Left forelimb (tissue), 1 donor: Measurements from ENCODE around the gene SPTSSB.

Experiments
- DNase-seq: peaks from one replicate; pipeline ENCODE4 v3.0.0-alpha.2; 2018; ENCODE audit warnings: low spot score

Gene SPTSSB

DNA sequence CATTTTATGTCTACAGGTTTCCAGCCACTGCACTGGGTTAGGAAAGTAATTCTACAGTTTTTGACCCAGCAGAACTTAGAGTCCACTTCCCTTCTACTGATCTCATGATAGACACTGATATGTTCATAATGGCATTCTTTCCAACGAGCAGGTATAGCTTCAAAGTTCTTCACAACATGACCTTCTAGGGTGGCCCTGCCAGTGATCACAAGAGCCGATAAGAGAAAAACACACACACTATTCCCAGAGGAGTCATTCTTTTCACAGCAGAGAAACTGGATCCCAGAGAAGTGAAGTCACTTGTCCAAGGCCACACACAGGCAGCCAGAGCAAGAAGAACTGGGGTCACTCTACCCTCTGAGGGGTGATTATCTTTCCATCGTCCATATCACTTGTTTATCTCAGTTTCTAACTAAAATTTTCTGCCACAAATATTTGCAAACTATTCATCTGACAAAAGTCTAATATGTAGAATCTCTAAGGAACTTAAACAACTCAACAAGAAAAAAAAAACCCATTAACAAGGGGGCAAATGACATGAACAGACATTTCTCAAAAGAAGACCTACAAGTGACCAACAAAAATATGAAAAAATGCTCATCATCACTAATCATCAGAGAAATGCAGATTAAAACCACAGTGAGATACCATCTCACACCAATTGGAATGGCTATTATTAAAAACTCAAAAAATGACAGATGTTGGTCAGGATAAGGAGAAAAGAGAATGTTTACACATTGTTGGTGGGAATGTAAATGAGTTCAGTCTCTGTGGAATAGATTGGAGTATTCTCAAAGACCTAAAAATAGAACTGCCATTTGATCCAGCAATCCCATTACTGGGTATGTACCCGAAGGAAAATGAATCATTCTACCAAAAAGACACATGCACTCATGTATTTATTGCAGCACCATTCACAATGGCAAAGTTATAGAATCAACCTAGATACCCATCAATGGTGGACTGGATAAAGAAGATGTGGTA is 31.5 kb downstream of the SPTSSB start:
- DNase-seq = no peak

DNA sequence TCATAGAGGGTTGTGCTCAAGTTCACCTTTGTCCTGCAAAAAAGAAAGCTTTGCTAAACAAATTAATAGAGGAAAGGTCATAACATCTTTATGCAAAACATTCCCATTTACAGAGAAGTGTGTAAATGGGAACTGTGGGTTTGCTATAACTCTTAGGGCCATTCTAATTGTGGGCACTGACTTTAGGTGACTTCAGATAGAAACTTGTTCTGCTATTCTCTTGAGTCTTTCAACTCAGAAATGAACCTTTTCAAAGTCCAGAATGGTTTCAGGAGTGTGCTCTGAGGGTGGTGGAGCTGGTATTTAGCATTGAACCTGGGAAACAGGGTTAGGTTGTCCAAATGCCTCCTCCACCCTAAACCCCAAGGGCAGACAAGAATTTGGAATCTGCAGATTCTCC is 34.0 kb downstream of the SPTSSB start:
- DNase-seq = no peak

DNA sequence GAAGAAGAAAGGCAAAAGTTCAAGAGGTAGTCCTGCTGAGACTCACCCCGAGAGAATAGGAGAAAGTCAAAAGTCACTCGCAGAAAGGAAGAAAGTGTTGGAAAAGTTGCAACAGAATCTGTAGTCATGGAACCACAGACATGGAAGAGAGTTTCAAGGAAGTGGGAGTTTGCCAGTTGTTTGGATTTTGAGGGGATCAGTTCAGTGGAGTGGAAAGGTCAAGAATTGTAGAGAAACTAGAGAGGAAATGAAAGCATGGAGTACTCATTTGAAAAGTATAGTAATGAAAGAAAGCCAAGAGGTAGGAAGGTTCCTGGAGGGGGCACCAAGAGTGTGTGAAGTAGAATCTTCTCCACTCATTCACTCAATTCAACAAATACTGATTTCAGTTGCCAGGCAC is 34.7 kb downstream of the SPTSSB start:
- DNase-seq = no peak

DNA sequence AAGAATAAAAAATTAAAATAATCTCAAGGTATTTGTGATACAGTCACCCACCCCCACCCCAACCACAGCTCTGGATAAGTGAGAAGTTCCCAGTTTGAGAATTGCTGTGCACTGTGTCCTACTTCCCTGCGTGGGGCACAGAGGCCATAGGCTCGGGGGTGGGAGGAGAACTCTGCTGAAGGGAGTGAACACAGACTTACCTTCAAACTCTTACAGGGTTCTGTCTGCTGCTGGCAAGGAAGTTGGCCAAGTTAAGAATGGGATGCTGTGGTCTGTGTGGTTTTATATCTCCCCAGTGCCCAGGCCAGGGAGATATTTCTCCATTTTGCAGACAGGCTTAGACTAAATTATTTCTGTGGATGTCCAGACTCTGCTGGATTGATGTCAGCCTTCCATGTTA is 37.6 kb downstream of the SPTSSB start:
- no peak for DNase-seq

DNA sequence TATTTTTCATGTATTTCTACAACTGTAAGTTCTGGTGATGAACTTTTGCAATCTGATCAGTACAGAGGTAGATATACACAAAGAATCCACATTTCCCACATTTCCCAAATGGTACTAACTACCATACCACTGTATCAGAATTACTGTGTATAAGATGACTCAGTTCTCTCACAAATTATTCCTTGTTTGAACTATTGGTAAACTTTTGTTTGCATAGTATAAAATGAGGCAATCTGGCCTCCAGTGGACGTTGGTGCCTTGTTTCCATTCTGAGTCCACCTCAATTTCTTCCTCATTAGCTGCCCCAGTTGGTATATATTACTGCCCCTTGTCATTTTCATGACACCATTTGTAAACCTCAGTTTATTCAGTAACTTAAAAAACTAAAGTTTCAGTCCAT is 38.5 kb downstream of the SPTSSB start:
- DNase-seq = no peak

DNA sequence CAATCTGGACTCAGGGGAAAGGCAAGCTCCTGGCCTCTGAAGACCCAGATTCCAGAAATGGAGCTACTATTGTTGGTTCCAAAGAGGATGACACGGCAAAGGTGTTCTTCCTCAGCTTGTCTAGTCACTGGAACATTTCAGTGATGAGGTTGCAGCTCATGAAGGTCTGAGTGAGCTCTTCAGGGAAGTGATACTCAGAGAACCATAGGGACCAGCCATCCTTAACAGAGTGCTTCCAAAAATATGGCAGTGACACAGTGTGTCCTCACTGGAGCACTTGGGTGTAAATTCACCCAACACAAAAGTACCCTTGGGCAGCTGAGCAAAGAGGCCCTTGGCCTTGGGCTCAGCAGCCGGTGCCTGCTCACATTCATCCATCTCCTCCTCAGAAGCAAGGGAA is 46.3 kb downstream of the SPTSSB start:
- no peak for DNase-seq

DNA sequence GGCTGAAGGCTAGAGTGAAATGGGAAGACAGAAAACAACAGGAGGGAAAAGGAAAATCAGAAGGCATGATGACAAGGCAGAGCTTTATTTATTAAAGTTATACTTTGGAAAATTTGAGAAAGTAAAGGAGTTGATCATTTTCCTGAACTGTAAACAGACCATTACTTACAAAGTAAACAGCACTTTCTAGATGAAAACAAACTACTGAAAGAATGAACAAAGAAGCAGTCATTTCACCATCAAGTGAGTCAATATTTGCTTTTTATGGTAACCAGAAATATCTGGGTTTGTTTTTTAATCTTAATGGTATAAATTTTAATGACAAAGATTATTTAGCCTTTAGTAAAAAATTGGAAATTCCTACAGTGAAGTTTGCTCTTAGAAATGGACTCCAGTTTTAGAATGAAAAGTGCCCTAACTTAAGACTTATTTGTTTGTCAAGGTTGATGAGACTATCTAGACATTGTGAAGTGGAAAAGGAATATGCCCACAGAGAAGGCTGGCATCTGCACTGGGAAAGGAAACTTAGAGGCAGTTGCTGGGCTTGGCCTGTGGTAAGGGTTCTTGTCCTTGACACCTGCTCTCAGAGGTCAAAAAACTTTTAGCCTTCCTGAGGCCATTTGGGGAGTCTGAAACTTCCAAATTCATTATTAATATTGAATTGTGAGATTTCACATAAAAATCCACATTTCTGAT is 47.2 kb downstream of the SPTSSB start:
- no peak for DNase-seq

DNA sequence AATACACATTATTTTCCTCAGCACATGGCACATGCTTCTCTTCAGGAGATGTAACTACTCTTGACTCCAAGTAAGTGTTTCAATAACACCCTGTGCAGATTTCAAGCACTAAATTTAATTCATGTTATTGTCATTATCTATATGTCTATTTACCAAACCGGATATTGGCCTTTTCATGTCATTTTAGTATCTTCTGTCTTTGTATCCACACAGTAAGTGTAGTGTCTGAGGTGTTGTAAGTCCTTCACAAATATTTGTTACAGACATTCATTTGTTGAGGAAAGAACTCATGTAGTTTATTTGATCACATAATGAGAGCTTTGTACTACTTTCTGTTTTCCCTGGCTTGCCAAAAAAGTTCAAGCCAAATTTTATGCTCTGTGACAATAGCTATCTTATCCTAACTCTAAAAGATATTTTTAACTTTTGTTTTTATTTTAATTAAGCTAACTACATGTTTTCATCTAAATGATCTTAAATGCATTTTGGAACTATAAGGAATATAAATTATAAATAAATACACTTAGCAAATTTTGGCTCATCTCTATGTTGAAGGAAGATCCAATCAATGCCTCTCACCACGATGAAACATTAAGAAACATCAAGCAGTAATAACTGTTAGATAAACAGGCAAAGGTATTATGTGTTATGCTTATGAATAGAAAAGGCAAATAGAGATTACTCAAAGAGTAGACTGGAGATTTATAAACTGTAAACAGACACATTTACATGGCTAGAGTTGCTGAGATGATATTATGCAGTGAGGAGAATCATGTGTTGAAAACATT is 48.3 kb downstream of the SPTSSB start:
- DNase-seq = no peak

DNA sequence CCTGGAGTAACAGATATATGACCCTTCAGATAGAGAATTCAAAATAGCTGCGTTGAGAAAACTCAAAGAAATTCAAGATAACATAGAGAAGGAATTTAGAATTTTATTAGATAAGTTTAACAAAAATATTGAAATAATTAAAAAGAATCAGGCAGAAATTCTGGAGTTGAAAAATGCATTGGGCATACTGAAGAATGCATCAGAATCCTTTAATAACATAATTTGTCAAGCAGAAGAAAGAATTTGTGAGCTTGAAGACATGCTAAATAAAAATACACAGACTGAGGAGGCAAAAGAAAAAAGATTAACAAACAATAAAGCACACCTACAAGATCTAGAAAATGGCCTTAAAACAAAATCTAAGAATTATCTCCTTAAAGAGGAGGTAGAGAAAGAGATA is 50.5 kb downstream of the SPTSSB start:
- DNase-seq = no peak

DNA sequence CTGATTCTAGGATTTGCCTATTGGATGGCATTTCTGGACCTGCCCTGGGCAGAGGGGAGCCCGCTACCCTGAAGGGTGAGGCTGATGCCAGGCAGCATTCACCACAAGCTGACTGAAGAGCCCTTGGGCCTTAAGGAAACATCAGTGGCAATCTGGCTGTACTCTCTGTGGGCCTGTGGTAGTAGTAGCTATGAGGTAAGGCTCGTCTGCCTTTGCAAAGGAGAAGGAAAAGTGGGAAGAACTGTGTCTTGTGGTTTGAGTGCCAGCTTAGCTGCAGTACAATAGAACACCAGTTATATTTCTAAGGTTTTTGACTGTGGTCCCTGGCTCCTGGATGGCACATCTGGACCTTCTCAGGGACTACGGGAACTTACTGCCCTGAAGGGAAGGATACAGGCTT is 51.5 kb downstream of the SPTSSB start:
- DNase-seq = no peak

DNA sequence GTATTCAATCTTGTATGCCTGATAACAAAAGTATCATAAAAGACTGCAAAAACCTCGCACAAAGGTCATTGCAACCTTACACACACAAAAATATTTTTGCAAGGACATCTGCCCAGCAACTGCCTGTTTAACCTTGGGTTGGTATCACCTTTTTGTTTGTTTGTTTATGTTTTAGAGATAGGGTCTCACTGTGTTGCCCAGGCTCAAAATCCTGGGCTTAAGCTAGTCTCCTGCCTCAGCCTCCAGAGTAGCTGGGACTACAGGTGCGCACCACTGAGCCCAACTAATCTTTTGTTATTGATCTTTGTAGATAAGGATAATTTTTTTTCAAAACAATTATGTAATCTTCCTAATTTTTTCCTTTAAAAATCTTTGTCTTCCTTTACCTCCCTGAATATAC is 54.2 kb downstream of the SPTSSB start:
- no peak for DNase-seq

DNA sequence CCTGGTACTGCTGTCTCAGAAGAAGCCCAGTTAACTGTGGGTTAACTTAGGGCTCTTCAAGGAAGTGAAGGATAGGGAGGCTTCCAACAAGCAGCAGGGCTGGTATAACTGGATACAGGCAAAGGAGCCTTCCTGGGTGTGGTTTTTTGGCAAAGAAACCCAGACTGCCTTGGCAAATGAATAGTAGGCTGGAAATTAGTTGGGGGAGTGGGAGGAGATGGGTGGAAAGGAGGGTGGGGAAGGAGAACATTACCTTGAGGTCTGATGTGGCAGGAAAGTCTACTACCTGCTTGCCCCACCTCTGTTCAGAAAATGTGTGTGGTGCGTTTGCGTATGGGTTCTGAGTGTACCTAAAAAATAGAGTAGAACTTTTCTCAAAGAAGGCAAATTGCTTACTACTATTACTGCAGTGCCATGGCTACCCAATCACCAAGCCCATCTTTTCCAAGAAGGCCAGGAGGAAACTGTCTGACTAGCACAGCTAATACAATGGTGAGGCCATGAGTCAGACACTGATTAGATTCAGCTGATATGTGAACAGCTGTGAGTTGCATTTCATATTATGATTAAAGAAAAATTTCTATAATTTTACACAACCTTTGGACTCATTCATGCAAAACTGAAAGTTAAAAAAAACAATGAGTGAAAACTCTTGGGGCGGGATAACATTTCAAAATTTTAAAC is 55.2 kb downstream of the SPTSSB start:
- DNase-seq = no peak

DNA sequence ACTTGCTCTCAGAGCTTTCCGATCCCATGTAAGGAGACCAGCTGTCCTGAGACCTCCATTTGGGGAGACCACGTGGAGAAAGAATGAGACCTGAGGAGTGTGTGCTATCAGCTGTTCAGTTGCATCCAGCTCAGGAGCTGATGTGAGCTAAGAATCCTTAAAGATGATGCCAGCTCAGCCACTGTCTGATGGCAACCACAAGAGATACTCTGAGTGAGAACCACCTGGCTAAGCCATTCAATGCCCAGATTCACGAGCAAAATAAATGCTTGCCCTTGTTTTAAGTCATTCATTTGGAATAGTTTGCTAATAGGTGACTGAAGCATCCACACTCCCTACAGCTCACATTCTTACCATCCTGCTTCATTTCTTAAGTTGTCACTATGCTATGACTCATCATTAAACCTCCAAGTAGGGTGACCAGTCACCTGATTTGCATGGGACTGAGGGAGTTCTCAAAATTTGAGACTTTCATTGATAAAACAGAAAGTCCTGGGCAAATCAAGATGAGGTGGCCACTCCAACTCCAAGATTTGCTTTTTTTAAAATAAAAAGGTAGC is 56.4 kb downstream of the SPTSSB start:
- DNase-seq = no peak

DNA sequence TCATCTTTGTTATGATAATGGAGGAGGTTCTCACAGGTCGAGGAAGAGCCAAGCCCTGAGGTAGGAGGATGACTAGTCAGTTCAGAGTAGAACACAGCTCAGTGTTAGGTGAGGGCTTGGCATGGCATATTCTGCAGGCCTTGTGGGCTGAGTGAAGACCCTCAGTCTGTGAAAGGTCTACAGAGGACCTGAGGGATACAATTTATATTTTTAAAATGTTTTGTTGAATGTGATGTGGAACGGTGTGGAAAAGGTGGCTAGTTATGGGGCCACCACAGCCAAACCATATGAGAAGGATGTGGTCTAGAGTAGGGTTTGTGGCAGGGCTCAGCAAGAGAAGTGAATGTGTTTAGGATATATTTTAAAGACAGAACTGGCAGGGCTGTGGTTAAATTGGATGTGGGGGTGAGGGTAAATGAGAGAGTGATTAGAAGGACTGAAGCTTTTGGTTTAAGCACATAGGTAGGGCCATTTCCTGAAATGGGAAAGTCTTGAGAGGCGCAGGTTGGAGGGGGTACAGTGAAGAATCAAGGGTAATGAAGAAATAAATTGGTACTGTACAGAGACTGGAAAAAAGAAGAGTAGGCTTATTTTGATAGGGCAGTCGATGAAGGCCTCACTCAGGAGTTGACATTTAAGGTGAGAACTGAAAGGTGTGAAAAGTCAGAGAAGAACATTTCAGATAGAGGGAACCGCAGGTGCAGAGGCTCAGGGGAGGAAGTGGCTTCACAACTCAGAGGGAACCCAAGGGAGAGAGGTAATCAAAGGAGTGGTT is 60.5 kb downstream of the SPTSSB start:
- DNase-seq = no peak

DNA sequence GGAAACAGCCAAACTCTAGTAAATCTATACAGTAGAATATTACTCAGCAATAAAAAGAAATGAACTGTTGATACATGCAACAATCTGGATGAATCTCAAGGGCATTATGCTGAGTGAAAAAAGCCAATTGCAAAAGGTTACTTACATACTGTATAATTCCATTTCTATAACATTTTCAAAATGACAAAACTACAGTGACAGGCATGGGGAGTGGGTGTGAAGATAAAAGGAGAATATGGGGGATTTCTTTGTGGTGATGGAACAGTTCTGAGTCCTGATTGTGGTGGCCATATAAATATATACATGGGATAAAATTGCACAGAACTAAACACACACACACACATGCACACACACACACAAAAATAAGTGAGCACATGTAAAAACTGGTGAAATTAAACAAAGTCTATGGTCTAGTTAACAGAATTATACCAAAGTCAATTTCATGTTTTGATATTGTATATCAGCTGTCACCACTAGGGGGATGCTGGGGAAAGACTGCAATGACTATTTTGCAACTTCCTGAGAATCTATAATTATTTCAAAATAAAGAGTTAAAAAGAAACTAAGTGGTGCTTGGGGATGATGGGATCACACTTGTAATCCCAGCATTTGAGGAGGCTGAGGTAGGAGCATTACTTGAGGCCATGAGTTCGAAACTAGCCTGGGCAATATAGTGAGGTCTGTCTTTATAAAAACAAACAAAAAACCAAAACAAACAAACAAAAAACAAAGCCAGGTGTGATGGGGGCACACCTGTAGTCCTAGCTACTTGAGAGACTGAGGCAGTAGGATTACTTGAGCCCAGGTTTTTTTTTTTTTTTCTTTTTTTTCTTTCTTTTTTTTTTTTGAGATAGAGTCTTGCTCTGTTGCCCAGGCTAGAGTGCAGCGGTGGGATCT is 66.0 kb downstream of the SPTSSB start:
- DNase-seq = no peak

DNA sequence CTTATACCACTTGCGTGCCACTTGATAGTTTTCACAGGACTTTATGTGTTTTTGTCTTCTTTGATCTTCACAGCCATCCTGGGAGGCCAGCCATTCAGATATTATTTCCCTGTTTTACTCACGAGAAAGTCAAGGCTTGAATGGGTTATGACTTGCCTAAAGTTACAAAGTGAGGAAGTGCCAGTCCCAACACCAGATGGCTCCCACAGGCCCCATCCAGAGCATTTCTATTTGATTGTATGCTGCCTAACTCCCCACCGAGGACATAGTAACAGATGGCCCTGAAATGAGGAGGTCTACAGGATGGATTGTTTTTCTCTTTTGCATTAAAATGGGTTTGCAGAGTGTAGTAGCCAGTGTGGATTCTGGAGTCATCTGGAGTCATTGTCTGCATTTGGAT is 74.5 kb downstream of the SPTSSB start:
- DNase-seq = no peak

DNA sequence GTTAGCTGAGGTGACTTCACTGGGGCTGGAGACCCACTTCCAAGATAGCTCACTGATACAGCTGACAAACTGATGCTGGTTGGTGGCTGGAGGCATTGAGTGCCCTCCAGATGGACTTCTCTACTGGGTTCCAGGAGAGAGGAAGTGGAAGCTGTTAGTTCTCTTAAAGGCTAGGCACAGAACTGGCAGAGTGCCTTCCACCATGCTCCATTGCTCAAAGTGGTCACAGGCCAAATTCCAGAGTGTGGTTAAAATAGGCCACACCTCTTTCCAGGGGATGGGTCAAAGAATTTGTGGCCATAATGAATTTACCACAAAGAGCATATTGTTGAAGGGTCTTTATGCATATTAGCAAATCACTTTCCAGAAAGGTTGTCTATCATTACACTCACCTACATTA is 76.0 kb downstream of the SPTSSB start:
- no peak for DNase-seq
